OCI-LY7 (cell line): ENCODE data around the gene AFG1L. TPM values are rescaled to one million over a fixed set of nuclear protein-coding genes. Genes with fewer than 3 reads are reported as not detected.

Experiments used
- BruUV-seq: library from RNA; stranded (reverse); fragments of 400-500 nt; replicated peaks from 2 replicates; lab custom pipeline; 2021; lab: Mats Ljungman, UMichigan
- CTCF ChIA-PET: fragments of 300-600 bp; sonication (Branson Sonifier 250); formaldehyde crosslinking; loops from one replicate; lab custom pipeline; 2022; ENCODE audit warnings: antibody characterized with exemption; ENCODE audit not compliant: unreplicated experiment; lab: Charles Lee
- POLR2A ChIA-PET: fragments of 300-600 bp; sonication (Branson Sonifier 250); formaldehyde crosslinking; loops from one replicate; lab custom pipeline; 2022; ENCODE audit warnings: antibody characterized with exemption; lab: Charles Lee
- DNase-seq: peaks from one replicate; pipeline ENCODE4 v3.0.0-alpha.2; 2015; ENCODE audit warnings: low spot score
- H2AFZ ChIP-seq: fragments of 200-600 bp; sonication (generic), shearing (Covaris generic); 2 replicates; pipeline ENCODE4 v1.6.1; 2014; ENCODE audit warnings: mild to moderate bottlenecking, antibody characterized with exemption, low read length, moderate library complexity
- H3K27ac ChIP-seq: fragments of 200-600 bp; sonication (generic); 2 replicates; pipeline ENCODE4 v1.5.1; 2014; ENCODE audit warnings: mixed run types, low read depth, mild to moderate bottlenecking, moderate library complexity, low read length, inconsistent platforms; ENCODE audit not compliant: poor library complexity, severe bottlenecking
- H3K36me3 ChIP-seq: fragments of 200-600 bp; sonication (generic); 2 replicates; pipeline ENCODE4 v1.6.1; 2014; ENCODE audit warnings: mild to moderate bottlenecking, antibody characterized with exemption, low read length, moderate library complexity, mixed read lengths; ENCODE audit not compliant: insufficient read depth
- H3K4me1 ChIP-seq: fragments of 200-600 bp; sonication (generic); 2 replicates; pipeline ENCODE4 v1.5.1; 2014; ENCODE audit warnings: mild to moderate bottlenecking, low read length; ENCODE audit not compliant: insufficient read depth, poor library complexity, severe bottlenecking
- H3K4me2 ChIP-seq: fragments of 200-600 bp; sonication (generic); 2 replicates; pipeline ENCODE4 v1.6.1; 2014; ENCODE audit warnings: mild to moderate bottlenecking, low read length
- H3K4me3 ChIP-seq: fragments of 200-600 bp; sonication (generic); 2 replicates; pipeline ENCODE4 v1.5.1; 2014; ENCODE audit warnings: mild to moderate bottlenecking, low read depth, low read length; ENCODE audit not compliant: poor library complexity, severe bottlenecking
- H3K79me2 ChIP-seq: fragments of 200-600 bp; sonication (generic); 2 replicates; pipeline ENCODE4 v1.6.1; 2016; ENCODE audit warnings: low read depth, mild to moderate bottlenecking, low read length, moderate library complexity, mixed read lengths; ENCODE audit not compliant: insufficient read depth
- H3K9me2 ChIP-seq: fragments of 200-600 bp; sonication (generic); 2 replicates; pipeline ENCODE4 v1.6.1; 2016; ENCODE audit warnings: mild to moderate bottlenecking, low read length, mixed read lengths; ENCODE audit not compliant: insufficient read depth
- H3K9me3 ChIP-seq: fragments of 200-600 bp; sonication (generic); 2 replicates; pipeline ENCODE4 v1.6.1; 2014; ENCODE audit warnings: mild to moderate bottlenecking, mixed run types, low read length, mixed read lengths
- H4K20me1 ChIP-seq: fragments of 200-600 bp; sonication (generic); 2 replicates; pipeline ENCODE4 v1.6.1; 2014; ENCODE audit warnings: mild to moderate bottlenecking, antibody characterized with exemption, low read length, moderate library complexity, mixed read lengths; ENCODE audit not compliant: insufficient read depth
- CTCF ChIP-seq: fragments of 200-600 bp; sonication (generic); conservative IDR thresholded peaks from 2 replicates; pipeline ENCODE4 v1.5.1; 2014; ENCODE audit warnings: mild to moderate bottlenecking, antibody characterized with exemption, low read length, moderate library complexity, mixed read lengths
- EZH2phosphoT487 ChIP-seq: fragments of 200-600 bp; sonication (generic); IDR thresholded peaks from 2 replicates; pipeline ENCODE4 v1.6.1; 2018; ENCODE audit warnings: low read depth, borderline replicate concordance, mild to moderate bottlenecking, mixed run types, antibody characterized with exemption, low read length, moderate library complexity, mixed read lengths
- intact Hi-C: fragments of 100-400 bp; cut with micrococcal nuclease; formaldehyde crosslinking; loops from one replicate; pipeline ENCODE4 v1.10.0; 2022; ENCODE audit not compliant: unreplicated experiment
- total RNA-seq, 2 experiments: library from RNA; depleted of rRNA in 1 of 2; stranded (reverse); fragments of >200 nt in 1 of 2; shearing (Covaris generic) in 1 of 2; gene quantifications; 2 replicates each; pipeline ENCODE4 v1.2.3, GENCODE V29; 2014 to 2022

Gene AFG1L
- total RNA-seq, 2 experiments from 2014 or later: 8.9 to 9.0 TPM

- Histone ChIP-seq H3K27ac (peak within 1 kb of the TSS; percentile 73), H3K4me2 (peak within 1 kb of the TSS; percentile 86), H3K4me3 (peak within 1 kb of the TSS; percentile 95), H3K9me3 (no peaks in the 10 kb centered on the region), H3K79me2 (peaks cover 49% of the 10 kb centered on the region), H2AFZ (peak within 1 kb of the TSS; percentile 97), H3K36me3 (peaks cover 25% of the 10 kb centered on the region), H4K20me1 (peaks cover 8% of the 10 kb centered on the region; the same call in 1 of the 2 replicates), H3K9me2 (no peaks in the 10 kb centered on the region), H3K4me1 (peaks cover 47% of the 10 kb centered on the region)
- CTCF ChIA-PET: interaction anchor here (0.6 kb wide), 1 partner anchor 46 kb away, joined by 3 read pairs; no protein-coding TSS in a partner anchor
- DNase-seq: peak; percentile 95
- TF ChIP-seq EZH2phosphoT487: no peak
- peak; percentile 19; the same call in 1 of the 2 replicates for TF ChIP-seq CTCF
- POLR2A ChIA-PET: interaction anchor here (0.7 to 1.6 kb wide), 7 partner anchors 13 to 237 kb away, joined by 3 to 6 read pairs (median 3); no protein-coding TSS in a partner anchor
- intact Hi-C loops: loop anchor here (1.0 to 10.0 kb wide), 3 partner anchors 34 to 644 kb away; partner anchors contain the start of genes AFG1L and SEC63
- BruUV-seq: no TSS peak
Observed at GRCh38 chr6:108260809-108261569, 33.9 kb upstream of the AFG1L start, which contains the start of gene SNX3. SNX3 (minus strand) TSS chr6:108261040; CDS start chr6:108260921, 119 bp downstream.

DNA sequence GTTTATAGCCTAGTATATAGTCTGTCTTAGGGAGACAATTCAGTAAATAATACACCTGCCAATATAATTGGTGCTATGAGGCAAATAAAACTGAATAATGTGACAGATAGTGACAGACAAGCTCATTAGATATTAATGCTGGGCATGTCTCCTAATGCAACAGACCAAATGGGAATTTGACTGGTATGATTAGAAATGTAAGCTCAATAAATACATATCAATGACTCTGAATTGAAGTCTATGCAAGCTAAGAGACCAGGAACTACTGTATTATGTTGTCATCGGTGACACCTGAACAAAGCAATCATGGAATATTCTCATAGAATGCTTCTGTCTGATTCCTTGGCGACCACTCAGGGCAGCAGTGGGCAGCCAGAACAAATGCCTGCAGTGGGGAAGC, 31.5 kb upstream of the AFG1L start:
- POLR2A ChIA-PET: interaction anchor here (0.9 kb wide), 1 partner anchor 44 kb away, joined by 3 read pairs; no protein-coding TSS in a partner anchor
- Histone ChIP-seq H3K79me2 (peaks cover 25% of the 10 kb centered on the region), H3K36me3 (peaks cover 3% of the 10 kb centered on the region; the same call in 1 of the 2 replicates), H3K9me3 (no peaks in the 10 kb centered on the region), H4K20me1 (no peaks in the 10 kb centered on the region), H3K9me2 (no peaks in the 10 kb centered on the region), H3K4me2 (no peak overlapping the region), H3K4me3 (no peak overlapping the region), H2AFZ (no peak overlapping the region), H3K4me1 (peaks cover 23% of the 10 kb centered on the region), H3K27ac (no peak overlapping the region)
- CTCF ChIA-PET: no interaction called here
- TF ChIP-seq EZH2phosphoT487 (no peak), CTCF (no peak)
- intact Hi-C loops: loop anchor here (10.0 kb wide), 2 partner anchors 309 to 641 kb away; partner anchors contain the start of gene SEC63
- no TSS peak for BruUV-seq
- no peak for DNase-seq
